Erythroblast (primary cell): ENCODE measurements around the gene ACTL10.

Source experiments
- GATA1 ChIP-seq: IDR thresholded peaks from 2 replicates; pipeline ENCODE4 v1.6.1; 2011; ENCODE audit warnings: low read depth, mild to moderate bottlenecking, control low read depth, low read length, moderate library complexity
- POLR2A ChIP-seq: IDR thresholded peaks from 2 replicates; pipeline ENCODE4 v1.6.1; 2011; ENCODE audit warnings: mild to moderate bottlenecking, low read length

DNA sequence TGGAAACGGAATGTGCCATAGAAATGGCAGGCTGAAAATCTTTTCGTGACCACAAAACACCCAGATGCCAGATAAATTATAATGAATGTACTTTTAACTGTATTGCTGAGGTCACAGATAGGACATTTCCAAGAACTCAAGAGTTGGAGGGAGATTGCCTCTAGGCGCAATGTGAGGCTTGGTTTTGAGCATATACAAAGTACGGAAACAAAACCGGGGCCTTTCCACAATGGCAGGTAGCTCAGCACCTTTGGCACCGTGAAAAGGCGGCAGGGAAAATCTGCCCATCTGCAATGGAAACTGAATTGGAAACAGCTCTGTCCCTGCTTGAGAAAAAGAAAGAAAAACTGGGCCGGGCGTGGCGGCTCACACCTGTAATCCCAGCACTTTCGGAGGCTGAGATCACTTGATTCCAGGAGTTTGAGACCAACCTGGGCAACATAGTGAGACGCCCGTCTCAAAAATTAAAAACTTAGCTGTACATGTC is 15.1 kb upstream of the ACTL10 start:
- TF ChIP-seq POLR2A (no peak), GATA1 (no peak)
